Neural cell (in vitro differentiated cells): ENCODE results near the gene TAC1. TPM values are rescaled to one million over a fixed set of nuclear protein-coding genes. Genes with fewer than 3 reads are reported as not detected.

Experiments
- H2AFZ ChIP-seq: fragments of 200-600, 300-800 bp; sonication (generic), shearing (Covaris generic); 2 replicates; pipeline ENCODE4 v1.6.0; 2014; ENCODE audit warnings: low read depth, mild to moderate bottlenecking, antibody characterized with exemption, low read length, moderate library complexity
- H3F3A ChIP-seq: fragments of 200-600 bp; shearing (Covaris generic); 2 replicates; pipeline ENCODE4 v1.6.1; 2016; ENCODE audit warnings: mild to moderate bottlenecking, moderate library complexity, mixed read lengths, antibody characterized with exemption, low read length; ENCODE audit not compliant: insufficient read depth, poor library complexity, severe bottlenecking
- H3K27ac ChIP-seq: fragments of 200-600, 300-800 bp; sonication (generic), shearing (Covaris generic); 2 replicates; pipeline ENCODE4 v1.5.1; 2014; ENCODE audit warnings: mild to moderate bottlenecking, low read length, moderate library complexity
- H3K27me3 ChIP-seq: fragments of 300-800, 200-600 bp; sonication (generic), shearing (Covaris generic); 2 replicates; pipeline ENCODE4 v1.6.0; 2014; ENCODE audit warnings: mild to moderate bottlenecking, low read depth, low read length, moderate library complexity; ENCODE audit not compliant: insufficient read depth
- H3K36me3 ChIP-seq: fragments of 300-800, 200-600 bp; sonication (generic), shearing (Covaris generic); 2 replicates; pipeline ENCODE4 v1.5.1; 2014; ENCODE audit warnings: mild to moderate bottlenecking, antibody characterized with exemption, low read length, moderate library complexity; ENCODE audit not compliant: insufficient read depth
- H3K4me2 ChIP-seq: fragments of 300-800, 200-600 bp; sonication (generic), shearing (Covaris generic); 2 replicates; pipeline ENCODE4 v1.6.0; 2014; ENCODE audit warnings: mild to moderate bottlenecking, low read length
- H3K4me3 ChIP-seq: fragments of 300-800, 200-600 bp; sonication (generic), shearing (Covaris generic); 2 replicates; pipeline ENCODE4 v1.5.1; 2014; ENCODE audit warnings: mild to moderate bottlenecking, low read length, moderate library complexity
- H3K79me2 ChIP-seq: fragments of 200-600 bp; shearing (Covaris generic); replicated peaks from 2 replicates; pipeline ENCODE4 v1.6.0; 2014; ENCODE audit warnings: mild to moderate bottlenecking, low read length, moderate library complexity; ENCODE audit not compliant: insufficient read depth
- H3K9ac ChIP-seq: fragments of 300-800, 200-600 bp; sonication (generic), shearing (Covaris generic); 2 replicates; pipeline ENCODE4 v1.6.1; 2016; ENCODE audit warnings: mild to moderate bottlenecking, low read length, mixed read lengths
- H3K9me2 ChIP-seq: fragments of 200-600 bp; shearing (Covaris generic); 2 replicates; pipeline ENCODE4 v1.6.1; 2016; ENCODE audit warnings: mild to moderate bottlenecking, low read length, mixed read lengths; ENCODE audit not compliant: insufficient read depth
- H3K9me3 ChIP-seq: fragments of 200-600, 300-800 bp; sonication (generic), shearing (Covaris generic); 2 replicates; pipeline ENCODE4 v1.6.1; 2016; ENCODE audit warnings: mild to moderate bottlenecking, mixed run types, low read length, moderate library complexity, mixed read lengths
- H4K20me1 ChIP-seq: fragments of 200-600 bp; shearing (Covaris generic); 2 replicates; pipeline ENCODE4 v1.6.1; 2016; ENCODE audit warnings: mild to moderate bottlenecking, mixed run types; ENCODE audit not compliant: insufficient read depth
- CTCF ChIP-seq: fragments of 450-650 bp; IDR thresholded peaks from 2 replicates; pipeline ENCODE4 v1.5.1; 2014; ENCODE audit warnings: antibody characterized with exemption, mild to moderate bottlenecking, moderate library complexity; ENCODE audit not compliant: poor library complexity, severe bottlenecking
- POLR2AphosphoS5 ChIP-seq: IDR thresholded peaks from 2 replicates; pipeline ENCODE4 v1.6.1; 2012
- RAD21 ChIP-seq: fragments of 450-650 bp; conservative IDR thresholded peaks from 2 replicates; pipeline ENCODE4 v1.6.1; 2014; ENCODE audit warnings: antibody characterized with exemption, mild to moderate bottlenecking, moderate library complexity
- polyA plus RNA-seq: library from polyadenylated mRNA; depleted of rRNA; stranded (reverse); fragments of >200 nt; gene quantifications from 2 replicates; pipeline ENCODE4 v1.2.3, GENCODE V29; 2014
- TF ChIP-seq, protein P1 (sequence below): IDR thresholded peaks from 2 replicates; pipeline ENCODE4 v1.6.1; 2012; ENCODE audit warnings: borderline replicate concordance

The TAC1 gene
- polyA plus RNA-seq, 1 donor from 2014 or later, result 4,629 TPM

- TF ChIP-seq POLR2AphosphoS5, result peak; percentile 63
- TF ChIP-seq, protein P1, sequence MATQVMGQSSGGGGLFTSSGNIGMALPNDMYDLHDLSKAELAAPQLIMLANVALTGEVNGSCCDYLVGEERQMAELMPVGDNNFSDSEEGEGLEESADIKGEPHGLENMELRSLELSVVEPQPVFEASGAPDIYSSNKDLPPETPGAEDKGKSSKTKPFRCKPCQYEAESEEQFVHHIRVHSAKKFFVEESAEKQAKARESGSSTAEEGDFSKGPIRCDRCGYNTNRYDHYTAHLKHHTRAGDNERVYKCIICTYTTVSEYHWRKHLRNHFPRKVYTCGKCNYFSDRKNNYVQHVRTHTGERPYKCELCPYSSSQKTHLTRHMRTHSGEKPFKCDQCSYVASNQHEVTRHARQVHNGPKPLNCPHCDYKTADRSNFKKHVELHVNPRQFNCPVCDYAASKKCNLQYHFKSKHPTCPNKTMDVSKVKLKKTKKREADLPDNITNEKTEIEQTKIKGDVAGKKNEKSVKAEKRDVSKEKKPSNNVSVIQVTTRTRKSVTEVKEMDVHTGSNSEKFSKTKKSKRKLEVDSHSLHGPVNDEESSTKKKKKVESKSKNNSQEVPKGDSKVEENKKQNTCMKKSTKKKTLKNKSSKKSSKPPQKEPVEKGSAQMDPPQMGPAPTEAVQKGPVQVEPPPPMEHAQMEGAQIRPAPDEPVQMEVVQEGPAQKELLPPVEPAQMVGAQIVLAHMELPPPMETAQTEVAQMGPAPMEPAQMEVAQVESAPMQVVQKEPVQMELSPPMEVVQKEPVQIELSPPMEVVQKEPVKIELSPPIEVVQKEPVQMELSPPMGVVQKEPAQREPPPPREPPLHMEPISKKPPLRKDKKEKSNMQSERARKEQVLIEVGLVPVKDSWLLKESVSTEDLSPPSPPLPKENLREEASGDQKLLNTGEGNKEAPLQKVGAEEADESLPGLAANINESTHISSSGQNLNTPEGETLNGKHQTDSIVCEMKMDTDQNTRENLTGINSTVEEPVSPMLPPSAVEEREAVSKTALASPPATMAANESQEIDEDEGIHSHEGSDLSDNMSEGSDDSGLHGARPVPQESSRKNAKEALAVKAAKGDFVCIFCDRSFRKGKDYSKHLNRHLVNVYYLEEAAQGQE, result no peak
- Histone ChIP-seq H3K36me3 (no peaks in the 10 kb centered on the region), H2AFZ (no peak overlapping the region), H3K9ac (peak overlapping the region; percentile 86), H4K20me1 (no peaks in the 10 kb centered on the region), H3K9me3 (no peaks in the 10 kb centered on the region), H3K27me3 (peaks cover 46% of the 10 kb centered on the region), H3K27ac (peak overlapping the region; percentile 86), H3K9me2 (no peaks in the 10 kb centered on the region), H3F3A (peaks cover 6% of the 10 kb centered on the region), H3K79me2 (peaks cover 41% of the 10 kb centered on the region), H3K4me2 (peak overlapping the region; percentile 36), H3K4me3 (peak overlapping the region; percentile 80)
Measured at GRCh38 chr7:97732565-97733275, 834 bp downstream of the TAC1 start.

- peak overlapping the region; percentile 80 for H3K4me3 ChIP-seq
- H3K9ac ChIP-seq, result peak overlapping the region; percentile 86
- TF ChIP-seq, protein P1, result peak; percentile 61
- TF ChIP-seq RAD21 (peak; percentile 9), POLR2AphosphoS5 (peak; percentile 18), CTCF (no peak)
- H3F3A ChIP-seq, result peaks cover 6% of the 10 kb centered on the region
- H3K79me2 ChIP-seq, result peaks cover 47% of the 10 kb centered on the region
- peak overlapping the region; percentile 21 for H2AFZ ChIP-seq
- H3K27ac ChIP-seq, result peak overlapping the region; percentile 86
- peak overlapping the region; percentile 77 for H3K4me2 ChIP-seq
- no peaks in the 10 kb centered on the region for H4K20me1 ChIP-seq
- no peaks in the 10 kb centered on the region for H3K9me2 ChIP-seq
- H3K9me3 ChIP-seq, result no peaks in the 10 kb centered on the region
- H3K36me3 ChIP-seq, result no peaks in the 10 kb centered on the region
- H3K27me3 ChIP-seq, result peaks cover 46% of the 10 kb centered on the region
Measured at GRCh38 chr7:97733276-97734161, 1.6 kb downstream of the TAC1 start.
